Measurements from ENCODE around the gene ADAMTS10.
"Not testable (repeated sequence)": the region's sequence is repeated elsewhere in the genome, so short reads cannot be mapped to it uniquely, and the experiment has no call there.

Gene ADAMTS10

DNA sequence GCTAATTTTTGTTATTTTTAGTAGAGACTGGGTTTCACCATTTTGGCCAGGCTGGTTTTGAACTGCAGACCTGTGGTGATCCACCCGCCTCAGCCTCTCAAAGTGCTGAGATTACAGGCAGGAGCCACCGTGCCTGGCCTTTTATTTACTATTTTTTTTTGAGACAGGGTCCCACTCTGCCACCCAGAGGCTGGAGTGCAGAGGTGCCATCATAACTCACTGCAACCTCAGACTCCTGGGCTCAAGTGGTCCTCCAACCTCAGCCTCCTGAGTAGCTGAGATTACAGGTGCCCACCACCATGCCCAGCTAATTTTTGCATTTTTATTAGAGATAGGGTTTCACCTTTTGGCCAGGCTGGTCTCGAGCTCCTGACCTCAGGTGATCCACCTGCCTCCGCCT lies 12.4 kb upstream of the ADAMTS10 start:
- DNase-seq, result peak; percentile 31

DNA sequence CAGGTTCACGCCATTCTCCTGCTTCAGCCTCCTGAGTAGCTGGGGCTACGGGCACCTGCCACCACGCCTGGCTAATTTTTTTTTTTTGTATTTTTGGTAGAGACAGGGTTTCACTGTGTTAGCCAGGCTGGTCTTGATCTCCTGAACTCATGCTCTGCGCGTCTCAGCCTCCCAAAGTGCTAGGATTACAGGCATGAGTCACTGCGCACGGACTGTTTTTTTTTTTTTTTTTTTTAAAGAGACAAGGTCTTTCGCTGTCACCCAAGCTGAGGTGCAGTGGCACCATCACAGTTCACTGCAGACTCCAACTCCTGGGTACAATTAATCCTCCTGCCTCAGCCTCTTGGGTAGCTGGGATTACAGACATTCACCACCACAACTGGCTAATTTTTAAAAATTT lies 8.2 kb upstream of the ADAMTS10 start:
- no peak for DNase-seq

DNA sequence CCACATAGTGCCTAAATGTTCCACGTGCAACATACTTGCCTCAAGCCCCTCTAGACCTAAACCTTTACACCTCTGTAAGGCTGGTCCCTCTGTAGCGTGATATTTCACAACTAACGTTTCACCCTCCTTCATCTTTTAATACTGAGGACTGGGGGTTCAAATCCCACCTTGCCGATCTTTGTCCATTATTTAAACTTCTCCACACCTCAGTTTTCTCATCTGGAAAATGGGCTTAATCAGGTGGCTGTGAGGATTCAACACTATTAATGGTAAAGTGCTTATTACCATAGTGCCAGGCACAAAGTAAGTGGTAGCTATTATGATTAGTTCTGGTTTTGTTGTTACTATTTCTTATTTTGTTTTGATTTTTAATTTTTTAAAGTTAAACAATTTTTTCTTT lies 7.5 kb upstream of the ADAMTS10 start:
- DNase-seq, result no peak

DNA sequence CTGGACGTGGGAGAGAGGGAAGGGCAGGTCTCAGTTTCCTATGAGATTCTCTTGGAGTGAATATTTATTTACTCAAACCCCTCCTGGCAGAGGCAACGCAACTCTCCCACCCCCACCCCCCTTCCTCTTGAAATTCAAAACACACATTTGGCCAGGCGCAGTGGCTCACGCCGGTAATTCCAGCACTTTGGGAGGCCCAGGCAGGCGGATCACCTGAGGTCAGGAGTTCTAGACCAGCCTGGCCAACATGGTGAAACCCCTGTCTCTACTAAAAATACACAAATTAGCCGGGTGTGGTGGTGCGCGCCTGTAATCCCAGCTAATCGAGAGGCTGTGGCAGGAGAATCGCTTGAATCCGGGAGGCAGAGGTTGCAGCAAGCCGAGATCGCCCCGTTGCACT lies 6.8 kb upstream of the ADAMTS10 start:
- not testable (repeated sequence) for DNase-seq

DNA sequence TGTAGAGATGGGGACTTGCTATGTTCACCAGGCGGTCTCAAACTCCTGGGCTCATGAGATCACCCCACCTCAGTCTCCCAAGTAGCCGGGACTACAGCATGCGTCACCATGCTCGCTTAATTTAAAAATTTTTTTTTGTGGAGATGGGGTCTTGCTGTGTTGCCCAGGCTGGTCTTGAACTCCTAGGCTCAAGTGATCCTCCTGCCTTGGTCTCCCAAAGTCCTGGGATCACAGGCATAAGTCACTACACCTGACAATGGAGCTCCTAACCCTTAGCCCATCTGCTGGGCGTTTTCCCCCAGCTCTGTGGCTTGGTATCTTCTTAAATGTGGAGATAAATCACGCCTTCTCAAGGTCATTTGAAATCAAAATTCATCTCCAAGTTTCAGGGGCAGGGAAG lies 6.3 kb upstream of the ADAMTS10 start:
- no peak for DNase-seq

DNA sequence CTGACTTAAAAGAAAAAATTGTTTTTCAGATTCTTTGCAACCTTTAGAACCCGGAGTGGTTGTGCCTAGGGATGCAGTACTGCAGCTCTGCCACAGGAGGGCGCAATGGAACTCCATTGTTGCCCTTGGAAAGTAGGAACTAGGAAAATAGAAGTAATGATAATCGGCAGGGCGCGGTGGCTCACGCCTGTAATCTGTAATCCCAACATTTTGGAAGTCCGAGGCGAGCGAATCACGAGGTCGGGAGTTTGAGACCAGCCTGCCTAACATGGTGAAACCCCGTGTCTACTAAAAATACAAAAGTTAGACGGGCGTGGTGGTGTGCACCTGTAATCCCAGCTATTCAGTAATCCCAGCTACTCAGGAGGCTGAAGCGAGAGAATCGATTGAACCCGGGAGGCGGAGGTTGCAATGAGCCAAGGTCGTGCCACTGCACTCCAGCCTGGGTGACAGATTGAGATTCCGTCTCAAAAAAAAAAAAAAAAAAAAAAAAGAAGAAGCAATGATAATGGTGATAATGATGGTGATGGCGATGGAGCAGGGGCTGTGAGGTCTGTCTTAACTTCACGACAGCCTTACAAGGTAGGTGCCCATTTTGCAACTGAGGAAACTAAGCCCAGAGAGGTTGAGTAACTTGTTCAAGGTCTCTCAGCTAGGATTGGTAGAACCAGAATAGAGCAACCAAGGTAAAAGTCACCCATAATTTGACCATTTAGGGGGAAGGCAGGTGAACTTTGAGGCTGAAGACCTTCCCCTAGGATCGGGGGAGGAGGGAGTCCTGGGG lies 5.5 kb upstream of the ADAMTS10 start:
- DNase-seq, result peak; percentile 79

DNA sequence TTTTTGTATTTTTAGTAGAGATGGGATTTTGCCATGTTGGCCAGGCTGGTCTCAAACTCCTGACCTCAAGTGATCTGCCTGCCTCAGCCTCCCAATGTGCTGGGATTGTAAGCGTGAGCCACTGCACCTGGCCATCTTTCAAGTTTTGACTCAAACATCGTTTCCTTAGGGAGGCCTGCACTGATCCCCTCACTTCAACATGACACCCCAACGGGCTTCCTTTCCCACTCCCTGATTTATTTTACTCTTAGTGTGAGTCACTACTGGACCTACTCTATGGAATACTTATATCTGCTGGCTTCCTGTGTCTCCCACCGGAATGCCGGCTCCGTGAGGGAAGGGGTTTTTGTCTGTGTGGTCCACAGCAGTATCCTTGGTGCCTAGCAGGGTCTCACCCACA lies 4.5 kb upstream of the ADAMTS10 start:
- no peak for DNase-seq

DNA sequence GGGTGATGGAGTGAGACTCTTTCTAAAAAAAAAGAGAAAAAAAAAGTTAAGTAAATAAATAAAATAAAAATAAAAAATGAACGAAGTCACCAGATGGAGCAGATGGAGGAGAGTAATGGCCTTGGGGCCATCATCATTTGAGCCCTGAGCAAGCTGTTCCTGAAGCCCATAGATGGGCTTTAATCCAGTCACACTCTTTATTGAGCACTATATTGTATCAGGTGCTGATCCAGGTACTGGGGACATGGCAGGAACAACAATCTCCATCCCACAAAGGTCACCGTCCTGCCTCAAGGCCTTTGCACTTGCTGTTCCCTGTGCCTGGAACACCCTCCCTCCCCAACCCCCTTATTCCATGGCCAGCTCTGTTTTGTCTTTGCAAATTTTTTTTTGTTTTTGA lies 3.9 kb upstream of the ADAMTS10 start:
- no peak for DNase-seq

DNA sequence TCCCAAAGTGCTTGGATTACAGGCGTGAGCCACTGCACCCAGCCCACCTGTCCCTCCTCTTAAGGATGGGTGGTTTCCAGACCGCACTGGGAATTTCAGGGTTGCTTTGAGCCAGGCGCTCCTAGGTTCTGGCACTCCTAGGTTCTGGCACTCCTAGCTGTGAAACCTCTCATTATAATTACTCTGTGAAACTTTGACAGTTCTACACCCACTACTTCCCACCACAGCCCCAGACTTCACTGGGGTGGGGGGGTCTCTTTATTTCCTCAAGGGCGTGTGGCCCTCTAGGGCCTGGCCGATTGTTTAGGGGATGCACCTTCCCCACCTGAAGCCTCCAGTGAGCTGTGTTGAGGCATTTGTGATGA lies 2.3 kb upstream of the ADAMTS10 start:
- no peak for DNase-seq

DNA sequence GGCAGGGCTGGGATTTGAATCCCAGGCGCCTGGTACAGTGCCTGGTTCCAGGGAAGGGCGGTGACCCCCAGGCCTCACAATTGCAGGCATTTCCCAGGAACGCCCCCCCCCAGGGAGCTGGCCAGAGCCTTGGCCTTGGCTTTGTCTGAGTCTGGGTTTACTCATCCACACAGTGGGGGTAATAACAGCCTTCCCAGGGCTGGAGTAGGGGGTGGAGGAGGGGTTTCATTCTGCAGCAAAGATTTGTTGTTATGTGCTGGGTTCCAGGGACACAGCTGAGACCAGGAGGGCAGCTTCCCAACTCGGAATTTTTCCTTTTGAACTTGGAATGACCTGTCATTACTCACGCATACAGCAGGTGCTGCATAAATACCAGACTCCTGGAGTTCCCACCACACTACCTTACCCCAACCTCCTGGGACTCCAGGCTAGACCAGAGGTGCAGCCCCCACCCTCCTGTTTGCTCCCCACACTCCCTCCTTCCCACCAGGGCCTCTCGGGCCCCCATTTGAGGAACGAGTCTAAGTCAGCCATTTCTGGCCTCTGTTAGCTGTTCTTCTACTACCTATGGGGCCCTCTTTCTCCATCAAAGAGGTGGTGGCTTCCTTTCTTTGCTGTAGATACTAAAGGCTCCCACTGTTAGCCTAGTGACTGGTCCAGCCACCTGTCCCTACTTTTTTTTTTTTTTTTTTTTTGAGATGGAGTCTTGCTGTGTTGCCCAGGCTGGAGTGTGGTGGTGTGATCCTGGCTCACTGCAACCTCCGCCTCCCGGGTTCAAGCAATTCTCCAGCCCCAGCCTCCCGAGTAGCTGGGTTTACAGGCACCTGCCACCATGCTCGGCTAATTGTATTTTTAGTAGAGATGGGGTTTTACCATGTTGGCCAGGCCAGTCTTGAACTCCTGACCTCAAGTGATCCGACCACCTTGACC lies 1.6 kb upstream of the ADAMTS10 start:
- DNase-seq, result peak; percentile 44

DNA sequence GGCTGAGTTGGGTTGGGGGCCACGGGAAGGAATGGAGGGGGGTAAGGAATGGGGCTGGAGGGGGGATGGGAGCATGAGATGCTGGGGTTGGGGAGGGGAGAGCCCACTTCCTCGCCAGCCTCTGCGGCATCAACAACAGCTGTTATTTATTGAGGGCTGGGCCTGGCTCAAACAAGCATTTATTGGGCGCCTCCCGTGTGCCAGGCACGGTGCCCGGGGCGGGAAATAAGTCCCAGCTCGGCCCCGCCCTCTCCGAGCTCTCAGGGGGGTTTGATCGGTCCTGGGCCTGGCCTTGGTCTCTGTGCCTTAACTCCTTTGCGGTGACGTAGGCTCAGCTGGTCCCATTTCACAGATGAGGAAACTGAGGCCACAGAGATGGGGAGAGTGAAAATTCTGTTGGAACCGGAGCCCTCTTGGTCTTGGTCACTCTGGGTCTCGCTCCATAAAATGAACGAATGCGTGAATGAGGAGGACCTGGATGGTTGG lies 919 bp upstream of the ADAMTS10 start:
- DNase-seq, result peak; percentile 42

DNA sequence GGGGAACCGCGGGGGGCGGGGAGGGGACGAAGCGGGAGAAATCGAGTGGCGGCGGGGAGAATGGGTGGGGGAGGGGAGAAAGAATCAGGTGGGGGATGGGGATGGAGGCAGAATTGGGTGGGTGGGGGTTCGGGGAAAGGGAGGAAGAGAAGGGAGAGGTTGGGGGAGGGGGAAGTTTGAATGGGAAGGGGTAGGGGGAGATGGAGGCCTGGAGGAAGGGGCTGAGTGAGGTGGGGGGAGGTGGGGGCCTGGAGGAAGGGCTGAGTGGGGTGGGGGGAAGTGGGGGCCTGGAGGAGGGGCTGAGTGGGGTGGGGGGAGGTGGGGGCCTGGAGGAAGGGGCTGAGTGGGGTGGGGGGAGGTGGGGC lies 403 bp upstream of the ADAMTS10 start:
- no peak for DNase-seq

DNA sequence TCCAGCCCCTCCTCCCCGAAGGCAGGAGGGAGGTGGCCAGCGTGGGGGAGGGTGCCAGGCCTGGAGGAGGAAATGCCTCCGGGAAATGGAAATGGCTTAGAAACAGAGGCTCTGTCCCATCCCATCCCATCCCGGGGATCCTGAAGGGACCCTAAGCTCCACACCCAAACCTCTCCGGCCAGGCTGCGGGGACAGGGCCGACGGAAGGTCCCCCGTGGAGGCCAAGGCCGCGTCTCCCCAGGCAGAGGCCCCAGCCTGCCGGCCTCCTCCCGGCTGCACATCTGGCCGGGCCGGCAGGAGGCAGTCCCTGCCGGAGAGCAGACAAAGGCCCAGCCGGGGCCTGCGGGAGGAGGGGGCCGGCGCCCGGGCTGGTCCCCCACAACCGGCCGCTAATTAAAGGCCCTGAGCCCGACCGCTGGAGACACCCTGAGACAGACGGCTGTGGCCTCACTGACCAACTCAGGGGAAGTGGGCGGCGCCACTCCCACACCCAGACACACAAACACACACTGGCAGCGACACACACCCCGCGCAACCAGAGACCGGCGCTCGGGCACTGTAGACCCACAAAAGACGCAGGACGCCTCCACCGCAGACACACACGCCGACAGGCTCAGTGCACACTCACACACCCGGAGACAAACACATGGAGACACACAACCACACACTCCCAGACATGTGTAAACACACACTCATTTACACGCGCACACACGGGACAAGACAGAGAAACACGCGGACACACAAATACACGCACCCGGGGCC lies 1.1 kb downstream of the ADAMTS10 start:
- peak; percentile 65 for DNase-seq

DNA sequence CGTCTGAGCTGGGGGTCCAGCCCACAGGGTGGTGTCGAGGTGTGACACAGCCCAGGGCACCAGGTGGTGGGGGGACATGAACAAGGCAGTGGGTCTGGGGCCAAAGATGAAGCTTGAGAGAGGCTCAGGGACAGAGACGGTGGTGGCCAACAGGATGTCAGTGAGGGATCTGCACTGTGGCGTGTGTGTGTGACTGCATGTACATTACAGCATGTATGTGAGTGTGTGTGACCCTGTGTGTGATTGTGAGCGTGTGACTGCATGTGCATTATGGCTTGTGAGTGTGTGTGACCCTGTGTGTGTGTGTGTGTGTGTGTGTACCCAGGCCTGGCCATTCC lies 1.6 kb downstream of the ADAMTS10 start:
- DNase-seq, result no peak

DNA sequence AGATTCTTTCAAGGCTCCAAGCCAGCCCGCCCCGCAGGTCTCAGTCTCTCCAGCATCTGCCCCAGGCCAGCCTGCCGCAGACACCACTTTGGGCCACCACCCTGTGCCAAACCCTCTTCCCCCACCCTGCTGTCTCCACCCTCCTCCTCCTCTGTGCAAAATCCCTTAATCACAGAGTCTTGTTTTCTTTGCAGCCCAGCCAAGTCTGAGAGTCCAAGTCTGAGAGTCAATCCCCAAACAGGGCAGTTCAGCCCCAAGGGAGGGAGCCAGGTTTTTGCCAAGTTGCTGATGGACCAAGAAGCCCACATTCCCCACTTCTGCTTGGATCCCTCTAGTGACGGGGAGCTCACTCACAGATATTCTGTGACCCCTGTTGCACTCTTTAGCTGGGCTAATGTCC lies 3.1 kb downstream of the ADAMTS10 start:
- peak; percentile 30 for DNase-seq

DNA sequence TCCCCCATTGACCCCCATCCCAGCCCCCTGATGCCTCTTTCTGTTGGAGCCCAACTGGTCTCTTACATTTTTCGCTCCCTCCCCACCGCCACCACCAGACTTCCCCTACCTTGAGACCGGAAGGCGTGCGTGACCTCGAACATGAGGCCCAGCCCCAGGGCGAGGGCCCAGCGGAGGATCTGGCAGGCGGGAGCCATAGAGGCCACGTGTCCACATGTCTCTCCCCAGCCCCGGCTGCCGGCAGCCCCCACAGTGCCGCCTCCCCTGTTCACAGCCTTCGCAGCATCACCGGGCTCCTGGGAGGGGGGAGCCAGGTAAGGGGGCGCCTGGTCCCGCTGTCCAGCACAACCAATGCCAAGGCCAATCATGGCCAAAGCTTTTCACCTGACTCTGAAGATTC lies 5.0 kb downstream of the ADAMTS10 start:
- DNase-seq, result no peak

DNA sequence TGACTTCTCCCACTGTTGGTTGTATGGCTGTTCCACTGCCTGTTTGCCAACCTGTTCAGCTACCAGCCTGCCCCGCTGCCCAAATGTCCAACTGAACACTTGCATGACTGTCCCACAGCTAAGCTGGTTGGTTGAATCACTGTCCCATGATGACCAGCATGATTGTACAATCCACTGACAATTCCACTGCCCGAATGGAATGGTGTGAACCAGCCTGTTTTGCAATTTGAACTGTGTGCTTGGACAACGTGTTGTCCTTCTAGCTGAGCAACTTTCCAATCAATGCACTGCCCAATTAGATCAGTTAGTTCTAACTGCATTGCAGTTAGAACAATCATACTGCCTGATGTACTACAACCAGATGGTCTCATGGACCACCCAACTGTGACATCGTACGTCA lies 8.7 kb downstream of the ADAMTS10 start:
- DNase-seq, result no peak

DNA sequence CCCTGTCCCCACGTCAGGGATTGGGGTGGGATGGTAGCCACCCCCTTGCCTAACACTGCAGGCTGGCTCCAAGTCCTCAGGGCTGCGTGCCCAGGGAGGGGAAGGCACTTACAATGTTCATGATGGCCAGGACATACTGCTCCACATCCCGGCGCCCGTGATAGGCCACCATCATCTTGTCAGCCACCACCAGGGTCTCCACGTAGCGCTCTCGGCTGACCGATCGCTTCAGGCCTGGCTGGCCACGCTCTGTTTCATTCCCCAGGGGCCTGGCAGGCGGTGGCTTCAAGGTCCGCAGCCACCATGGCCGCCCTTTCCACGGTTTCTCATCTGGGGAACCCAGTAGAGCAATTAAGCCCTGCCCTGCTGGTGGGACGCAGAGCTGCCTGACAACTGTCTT lies 9.7 kb downstream of the ADAMTS10 start:
- no peak for DNase-seq

DNA sequence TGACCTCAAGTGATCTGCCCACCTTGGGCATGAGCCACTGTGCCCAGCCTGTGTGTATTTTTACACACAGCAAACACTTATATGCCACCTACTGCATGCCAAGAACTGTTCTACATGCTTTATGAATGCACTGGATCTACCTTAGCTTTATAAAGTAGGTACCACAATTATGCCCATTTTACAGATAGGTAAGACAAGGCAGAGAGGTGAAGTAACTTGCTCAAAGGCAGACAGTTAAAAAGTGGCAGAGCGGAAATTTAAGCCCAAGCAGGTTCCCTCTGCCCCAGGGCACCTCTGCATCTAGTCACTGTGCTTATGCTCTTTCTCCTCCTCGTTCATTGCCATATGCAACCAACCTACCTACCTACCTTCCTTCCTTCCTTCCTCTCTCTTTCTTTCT lies 10.5 kb downstream of the ADAMTS10 start:
- DNase-seq, result no peak

DNA sequence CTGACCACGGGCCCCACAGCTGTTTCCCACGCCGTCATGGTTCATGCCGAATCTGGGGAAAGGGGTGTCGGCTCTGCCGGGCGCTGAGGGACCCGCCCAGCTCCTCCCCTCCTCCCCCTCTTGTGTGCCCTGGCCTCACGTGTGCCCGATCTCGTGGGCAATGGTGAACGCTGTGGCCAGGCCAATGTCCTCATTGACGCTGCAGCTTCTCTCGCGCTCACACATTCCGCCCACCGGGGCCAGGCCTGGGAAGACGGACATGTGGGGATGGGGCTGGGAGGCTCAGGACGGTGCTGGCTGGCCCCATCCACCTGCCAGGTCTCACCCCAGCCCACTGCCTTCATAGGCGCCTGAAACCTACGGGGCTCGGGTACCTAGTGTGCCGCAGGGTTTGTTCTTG lies 14.3 kb downstream of the ADAMTS10 start:
- DNase-seq, result no peak

DNA sequence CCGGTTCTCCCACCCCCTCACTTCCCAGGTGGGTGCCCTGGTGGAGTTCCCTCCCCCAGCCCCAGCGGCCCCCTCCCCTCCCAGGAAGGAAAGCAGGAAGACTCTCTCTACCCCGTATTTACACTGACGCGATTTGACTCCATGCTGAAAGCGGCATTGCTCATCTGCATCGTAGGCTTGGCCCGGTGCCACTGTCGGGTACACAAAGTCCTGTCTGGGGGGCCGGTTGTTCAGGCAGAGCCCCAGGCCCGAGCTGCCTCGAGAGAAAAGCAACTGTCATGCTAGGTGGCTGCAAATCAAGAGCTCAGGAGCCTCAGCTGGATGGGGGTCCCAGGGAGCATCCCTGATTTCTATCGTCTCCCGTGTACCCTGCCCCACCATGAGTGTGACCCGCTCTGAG lies 14.9 kb downstream of the ADAMTS10 start:
- no peak for DNase-seq

DNA sequence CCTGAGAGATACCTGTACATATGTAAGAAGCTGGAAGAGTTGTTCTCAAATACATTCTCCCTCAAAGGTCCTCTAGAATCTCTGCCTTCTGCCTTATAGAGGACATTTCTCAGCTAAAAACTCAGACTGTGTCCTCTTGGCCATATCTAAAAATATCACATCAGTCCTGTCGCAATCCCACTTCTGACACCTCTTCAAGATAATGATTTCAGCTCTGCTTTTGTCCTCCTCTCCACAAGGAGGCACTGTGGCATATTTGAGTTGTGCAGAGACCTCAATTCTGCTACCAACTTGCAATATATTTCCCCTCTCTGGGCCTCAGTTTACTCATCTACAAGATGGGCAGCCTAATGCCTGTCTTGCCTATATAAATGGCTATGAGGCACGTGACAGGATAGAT lies 16.6 kb downstream of the ADAMTS10 start:
- peak; percentile 41 for DNase-seq

DNA sequence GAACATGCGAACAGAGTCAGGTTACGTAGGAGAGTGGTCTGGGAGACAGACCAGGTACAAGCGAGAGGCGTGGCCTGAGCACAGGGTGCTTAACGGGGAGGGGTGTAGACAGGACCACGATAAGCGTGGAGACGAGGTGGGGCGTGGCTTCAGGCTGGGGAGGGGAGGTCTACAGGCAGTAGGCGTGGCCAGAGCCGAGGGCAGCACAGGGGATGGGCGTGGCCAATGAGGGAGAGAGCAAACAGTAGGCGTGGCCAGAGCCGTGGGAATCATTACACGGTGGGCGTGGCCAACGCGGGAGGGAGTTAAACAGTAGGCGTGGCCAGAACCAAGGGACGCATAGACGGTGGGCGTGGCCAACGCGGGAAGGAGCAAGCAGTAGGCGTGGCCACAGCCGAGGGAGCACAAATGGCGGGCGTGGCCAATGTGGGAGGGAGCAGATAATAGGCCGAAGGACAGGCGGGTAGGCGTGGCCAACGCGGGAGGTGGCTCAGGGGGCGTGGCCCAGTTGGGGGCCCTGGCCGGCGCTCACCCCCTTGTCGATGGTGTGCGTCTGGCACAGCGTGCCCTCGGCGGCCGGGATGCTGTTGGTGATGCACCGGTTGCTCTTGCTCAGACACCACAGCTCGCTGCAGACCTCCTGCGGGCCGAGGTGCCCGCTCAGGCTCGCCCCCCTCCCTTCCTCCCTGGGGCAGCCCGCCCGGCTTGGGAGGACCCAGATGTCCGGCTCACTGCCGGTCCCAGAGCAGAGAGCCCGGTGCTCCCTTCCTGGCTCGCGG lies 18.1 kb downstream of the ADAMTS10 start:
- peak; percentile 99 for DNase-seq

All from hematopoietic multipotent progenitor cell treated with erythropoietin and hydrocortisone succinate and interleukin-3 and kit ligand, for 6 days (in vitro differentiated cells).